ENCODE measurements around the gene ACVR1B. TPM values are rescaled to one million over a fixed set of nuclear protein-coding genes. Genes with fewer than 3 reads are reported as not detected.

The ACVR1B gene
- total RNA-seq, 1 experiment from 2014 or later: 13.4 TPM

GRCh38 chr12:51938726-51939125, 12.8 kb upstream of the ACVR1B start:
- Histone ChIP-seq H3K79me2 (ENCODE audit: low read depth) (no peaks in the 10 kb centered on the region), H3K36me3 (ENCODE audit: low read depth) (no peaks in the 10 kb centered on the region), H3K4me3 (no peak overlapping the region), H3K4me1 (replicated peaks; ENCODE audit: insufficient read depth) (no peaks in the 10 kb centered on the region), H3K9me2 (ENCODE audit: insufficient read depth) (no peaks in the 10 kb centered on the region), H2AFZ (no peak overlapping the region), H3K9me3 (ENCODE audit: insufficient read depth, low read depth) (no peaks in the 10 kb centered on the region), H3F3A (ENCODE audit: insufficient read depth, low read depth) (no peaks in the 10 kb centered on the region), H4K20me1 (ENCODE audit: insufficient read depth) (no peaks in the 10 kb centered on the region), H3K27ac (no peak overlapping the region), H3K4me2 (no peak overlapping the region), H3K27me3 (ENCODE audit: insufficient read depth, low read depth) (peaks cover 63% of the 10 kb centered on the region)
- ChIA-PET CTCF (no interaction called here), POLR2A (ENCODE audit: unreplicated experiment) (no interaction called here)
- TF ChIP-seq EZH2 (IDR thresholded peaks at IDR 0.05; ENCODE audit: low read depth) (no peak), CTCF (conservative IDR thresholded peaks at IDR 0.05) (no peak)
- no TSS peak for BruUV-seq (replicated peaks)
- intact Hi-C loops (cut with micrococcal nuclease; ENCODE audit: unreplicated experiment): loop anchor here (1.0 kb wide), 1 partner anchor 11 kb away; no protein-coding TSS in a partner anchor
- no peak for DNase-seq

GRCh38 chr12:51941011-51941581, 10.4 kb upstream of the ACVR1B start:
- DNase-seq: no peak
- Histone ChIP-seq H3K9me2 (ENCODE audit: insufficient read depth) (no peaks in the 10 kb centered on the region), H3K36me3 (ENCODE audit: low read depth) (no peaks in the 10 kb centered on the region), H3K79me2 (ENCODE audit: low read depth) (no peaks in the 10 kb centered on the region), H4K20me1 (ENCODE audit: insufficient read depth) (no peaks in the 10 kb centered on the region), H3K27me3 (ENCODE audit: insufficient read depth, low read depth) (peaks cover 58% of the 10 kb centered on the region), H3K4me3 (no peak overlapping the region), H3F3A (ENCODE audit: insufficient read depth, low read depth) (no peaks in the 10 kb centered on the region), H2AFZ (no peak overlapping the region), H3K4me2 (no peak overlapping the region), H3K4me1 (replicated peaks; ENCODE audit: insufficient read depth) (no peaks in the 10 kb centered on the region), H3K9me3 (ENCODE audit: insufficient read depth, low read depth) (peaks cover 10% of the 10 kb centered on the region; the same call in 1 of the 2 replicates), H3K27ac (no peak overlapping the region)
- CTCF ChIA-PET: no interaction called here
- POLR2A ChIA-PET (ENCODE audit: unreplicated experiment): no interaction called here
- intact Hi-C loops (cut with micrococcal nuclease; ENCODE audit: unreplicated experiment): no loop called here
- no peak for TF ChIP-seq EZH2 (IDR thresholded peaks at IDR 0.05; ENCODE audit: low read depth)
- no peak for TF ChIP-seq CTCF (conservative IDR thresholded peaks at IDR 0.05)
- BruUV-seq (replicated peaks): no TSS peak

- intact Hi-C loops (cut with micrococcal nuclease; ENCODE audit: unreplicated experiment): no loop called here
- no peaks in the 10 kb centered on the region for H3K79me2 ChIP-seq (ENCODE audit: low read depth)
- H3K9me3 ChIP-seq (ENCODE audit: insufficient read depth, low read depth): peaks cover 10% of the 10 kb centered on the region; the same call in 1 of the 2 replicates
- no peaks in the 10 kb centered on the region for H3K36me3 ChIP-seq (ENCODE audit: low read depth)
- H3K27me3 ChIP-seq (ENCODE audit: insufficient read depth, low read depth): peaks cover 56% of the 10 kb centered on the region
- TF ChIP-seq EZH2 (IDR thresholded peaks at IDR 0.05; ENCODE audit: low read depth) (no peak), CTCF (conservative IDR thresholded peaks at IDR 0.05) (no peak)
- POLR2A ChIA-PET (ENCODE audit: unreplicated experiment): no interaction called here
- no TSS peak for BruUV-seq (replicated peaks)
- no peaks in the 10 kb centered on the region for H3K9me2 ChIP-seq (ENCODE audit: insufficient read depth)
- no peak overlapping the region for H3K4me2 ChIP-seq
- CTCF ChIA-PET: no interaction called here
- no peak overlapping the region for H3K4me3 ChIP-seq
- H3K27ac ChIP-seq: no peak overlapping the region
- H3F3A ChIP-seq (ENCODE audit: insufficient read depth, low read depth): no peaks in the 10 kb centered on the region
- no peaks in the 10 kb centered on the region for H3K4me1 ChIP-seq (replicated peaks; ENCODE audit: insufficient read depth)
- no peak for DNase-seq
- no peaks in the 10 kb centered on the region for H4K20me1 ChIP-seq (ENCODE audit: insufficient read depth)
- H2AFZ ChIP-seq: no peak overlapping the region
These were observed 9.9 kb upstream of the ACVR1B start for GRCh38 chr12:51941604-51942003.

Measured in PC-9 (cell line).